ENCODE data around the gene HIPK4. TPM values are rescaled to one million over a fixed set of nuclear protein-coding genes. Genes with fewer than 3 reads are reported as not detected.

The HIPK4 gene
- total and polyA plus RNA-seq, 2 of the 8 experiments (the other 6 are each of a cell fraction or from before 2014, with no cell fraction given), result 0.15 to 0.57 TPM

GRCh38 chr19:40433391-40434216 lies 43.6 kb upstream of the HIPK4 start (continued):
- TF ChIP-seq RAD21 (IDR thresholded peaks at IDR 0.05 in 1 of 2, conservative IDR thresholded peaks at IDR 0.05 in 1 of 2; ENCODE audit: low read depth in 2 of 2, low read length in 2 of 2), result no peak
- peak; percentile 47 for TF ChIP-seq KDM4A (IDR thresholded peaks at IDR 0.05; ENCODE audit: low read depth, low read length, severe bottlenecking)
- TF ChIP-seq JUN (IDR thresholded peaks at IDR 0.05; ENCODE audit: low read depth, low read length), result no peak
- no peak for TF ChIP-seq RFX5 (IDR thresholded peaks at IDR 0.05; ENCODE audit: borderline replicate concordance, low read depth, low read length)
- TF ChIP-seq ATF3 (IDR thresholded peaks at IDR 0.05; ENCODE audit: insufficient read depth, low read depth, low read length), result no peak
- TF ChIP-seq BACH1 (IDR thresholded peaks at IDR 0.05; ENCODE audit: low read length), result no peak
- no peak for TF ChIP-seq EZH2 (IDR thresholded peaks at IDR 0.05; ENCODE audit: low read depth, low read length, severe bottlenecking)
- TF ChIP-seq TAF7 (optimal IDR thresholded peaks at IDR 0.05; ENCODE audit: borderline replicate concordance, low read depth, low read length), result no peak
- peak; percentile 40; the same call in 1 of the 2 replicates for TF ChIP-seq TEAD4 (IDR thresholded peaks at IDR 0.05; ENCODE audit: low read depth, low read length)
- TF ChIP-seq CEBPB (IDR thresholded peaks at IDR 0.05; ENCODE audit: low read depth, low read length), result no peak
- no peak for TF ChIP-seq GABPA (IDR thresholded peaks at IDR 0.05; ENCODE audit: borderline replicate concordance, insufficient read depth, low read length)
- TF ChIP-seq GTF2F1 (IDR thresholded peaks at IDR 0.05; ENCODE audit: borderline replicate concordance, low read depth, low read length), result no peak
- no peak for TF ChIP-seq MAX (IDR thresholded peaks at IDR 0.05)

Data from H1 (cell line).